ENCODE results near the gene HSPA12A. TPM values are rescaled to one million over a fixed set of nuclear protein-coding genes. Genes with fewer than 3 reads are reported as not detected.

The HSPA12A gene
- total and polyA plus RNA-seq, 2 of the 13 experiments (the other 11 are each of a cell fraction or from before 2014, with no cell fraction given): 6.4 to 13.6 TPM

- no peak for TF ChIP-seq ARID4A (CRISPR knock-in tag; IDR thresholded peaks at IDR 0.05; ENCODE audit: borderline replicate concordance)
- TF ChIP-seq HOXA7 (CRISPR knock-in tag; IDR thresholded peaks at IDR 0.05): no peak
- TF ChIP-seq ZBTB7A (CRISPR knock-in tag; IDR thresholded peaks at IDR 0.05): no peak
- no peak for TF ChIP-seq ZNF766 (CRISPR knock-in tag; IDR thresholded peaks at IDR 0.05; ENCODE audit: borderline replicate concordance)
- no peak for TF ChIP-seq ZBTB46 (CRISPR knock-in tag; IDR thresholded peaks at IDR 0.05; ENCODE audit: borderline replicate concordance)
- no peak for TF ChIP-seq ZNF839 (CRISPR knock-in tag; IDR thresholded peaks at IDR 0.05; ENCODE audit: borderline replicate concordance)
- TF ChIP-seq SP5 (CRISPR knock-in tag; IDR thresholded peaks at IDR 0.05; ENCODE audit: borderline replicate concordance, low read depth): peak; percentile 45; the same call in 1 of the 2 replicates
- TF ChIP-seq ZNF224 (CRISPR knock-in tag; IDR thresholded peaks at IDR 0.05): no peak
- TF ChIP-seq ZNF597 (CRISPR knock-in tag; IDR thresholded peaks at IDR 0.05): no peak
- no peak for TF ChIP-seq ZNF776 (CRISPR knock-in tag; IDR thresholded peaks at IDR 0.05)
- no peak for TF ChIP-seq FOXA1 (IDR thresholded peaks at IDR 0.05)
- peak; percentile 73 for TF ChIP-seq FOXA1 (CRISPR knock-in tag; IDR thresholded peaks at IDR 0.05)
- peak; percentile 77 for TF ChIP-seq PATZ1 (CRISPR knock-in tag; IDR thresholded peaks at IDR 0.05)
- peak; percentile 94 for TF ChIP-seq HIVEP1 (CRISPR knock-in tag; IDR thresholded peaks at IDR 0.05)
- TF ChIP-seq FOXK1 (CRISPR knock-in tag; IDR thresholded peaks at IDR 0.05; ENCODE audit: borderline replicate concordance, low read depth): peak; percentile 63; the same call in 1 of the 2 replicates
- no peak for TF ChIP-seq ZIK1 (CRISPR knock-in tag; IDR thresholded peaks at IDR 0.05; ENCODE audit: borderline replicate concordance, low read depth)
- no peak for TF ChIP-seq HOXA9 (CRISPR knock-in tag; IDR thresholded peaks at IDR 0.05; ENCODE audit: borderline replicate concordance)
Observed at GRCh38 chr10:116771101-116771958, 29.0 kb upstream of the HSPA12A start (continued).
